Measurements from ENCODE around the gene AP2B1.

GRCh38 chr17:35773129-35773528 lies 186.0 kb downstream of the AP2B1 start:
- TF ChIP-seq CTCF (IDR thresholded peaks at IDR 0.05) = no peak
- no peak for TF ChIP-seq POLR2A (IDR thresholded peaks at IDR 0.05)

Measured in lower leg skin (tissue), 3 donors.